Measurements from ENCODE around the gene CLRN3.
A peak's percentile ranks its signal among the peaks of the same experiment; 100 is the strongest.

Gene CLRN3

GRCh38 chr10:127872011-127872761, 20.6 kb downstream of the CLRN3 start:
- no peak for DNase-seq (ENCODE audit: extremely low read depth, low read depth)
- TF ChIP-seq CTCF (IDR thresholded peaks at IDR 0.05; ENCODE audit: low read depth, low read length, missing control alignments): no peak
- no peak overlapping the region for H3K4me3 ChIP-seq (replicated peaks; ENCODE audit: low read depth, low read length)

- H3K4me3 ChIP-seq (replicated peaks; ENCODE audit: low read depth, low read length): no peak overlapping the region
- TF ChIP-seq CTCF (IDR thresholded peaks at IDR 0.05; ENCODE audit: low read depth, low read length, missing control alignments): no peak
- no peak for DNase-seq (ENCODE audit: extremely low read depth, low read depth)
These were observed 21.1 kb downstream of the CLRN3 start for GRCh38 chr10:127871631-127872010.

GRCh38 chr10:127869329-127869728, 23.4 kb downstream of the CLRN3 start:
- no peak for DNase-seq (ENCODE audit: extremely low read depth, low read depth)
- TF ChIP-seq CTCF (IDR thresholded peaks at IDR 0.05; ENCODE audit: low read depth, low read length, missing control alignments): no peak
- H3K4me3 ChIP-seq (replicated peaks; ENCODE audit: low read depth, low read length): no peak overlapping the region

- DNase-seq (ENCODE audit: extremely low read depth, low read depth): no peak
- TF ChIP-seq CTCF (IDR thresholded peaks at IDR 0.05; ENCODE audit: low read depth, low read length, missing control alignments): no peak
- no peak overlapping the region for H3K4me3 ChIP-seq (replicated peaks; ENCODE audit: low read depth, low read length)
These were observed 24.9 kb downstream of the CLRN3 start for GRCh38 chr10:127867805-127868204.

GRCh38 chr10:127866276-127867013, 26.3 kb downstream of the CLRN3 start:
- no peak for TF ChIP-seq CTCF (IDR thresholded peaks at IDR 0.05; ENCODE audit: low read depth, low read length, missing control alignments)
- H3K4me3 ChIP-seq (replicated peaks; ENCODE audit: low read depth, low read length): no peak overlapping the region
- no peak for DNase-seq (ENCODE audit: extremely low read depth, low read depth)

GRCh38 chr10:127863231-127863825, 29.4 kb downstream of the CLRN3 start:
- no peak for TF ChIP-seq CTCF (IDR thresholded peaks at IDR 0.05; ENCODE audit: low read depth, low read length, missing control alignments)
- DNase-seq (ENCODE audit: extremely low read depth, low read depth): peak; percentile 25
- H3K4me3 ChIP-seq (replicated peaks; ENCODE audit: low read depth, low read length): no peak overlapping the region
